ENCODE data around the gene CCDC71L. TPM values are rescaled to one million over a fixed set of nuclear protein-coding genes. Genes with fewer than 3 reads are reported as not detected.

The CCDC71L gene
- polyA plus RNA-seq, 3 donors = 2.9 to 5.1 (median 3.5) TPM

- DNase-seq = no peak
- Histone ChIP-seq H4K20me1 (ENCODE audit: insufficient read depth, low read length) (no peaks in the 10 kb centered on the region), H3K4me2 (replicated peaks; ENCODE audit: extremely low read depth, low read length, poor library complexity, severe bottlenecking) (no peak overlapping the region), H3K9ac (ENCODE audit: insufficient read depth, low read length, poor library complexity, severe bottlenecking) (no peak overlapping the region), H3K4me3 (replicated peaks in 1 of 3; ENCODE audit: low read depth in 2 of 3, low read length in 3 of 3) (no peak overlapping the region), H3K27ac (ENCODE audit: low read depth in 1 of 2, low read length in 2 of 2) (no peak overlapping the region), H3K4me1 (ENCODE audit: control insufficient read depth in 1 of 2, insufficient read depth in 2 of 2, low read length in 2 of 2) (no peaks in the 10 kb centered on the region), H2AFZ (ENCODE audit: insufficient read depth, low read depth, low read length, poor library complexity, severe bottlenecking) (no peak overlapping the region), H3K79me2 (ENCODE audit: insufficient read depth, low read length) (no peaks in the 10 kb centered on the region), H3K36me3 (replicated peaks in 1 of 2; ENCODE audit: control insufficient read depth in 1 of 2, insufficient read depth in 2 of 2, low read length in 2 of 2) (no peaks in the 10 kb centered on the region), H3K9me3 (replicated peaks in 1 of 2; ENCODE audit: control insufficient read depth in 1 of 2, insufficient read depth in 1 of 2, low read length in 2 of 2) (no peaks in the 10 kb centered on the region), H3K27me3 (ENCODE audit: control insufficient read depth in 2 of 2, insufficient read depth in 2 of 2, low read length in 2 of 2) (no peaks in the 10 kb centered on the region)
- TF ChIP-seq, protein P1, sequence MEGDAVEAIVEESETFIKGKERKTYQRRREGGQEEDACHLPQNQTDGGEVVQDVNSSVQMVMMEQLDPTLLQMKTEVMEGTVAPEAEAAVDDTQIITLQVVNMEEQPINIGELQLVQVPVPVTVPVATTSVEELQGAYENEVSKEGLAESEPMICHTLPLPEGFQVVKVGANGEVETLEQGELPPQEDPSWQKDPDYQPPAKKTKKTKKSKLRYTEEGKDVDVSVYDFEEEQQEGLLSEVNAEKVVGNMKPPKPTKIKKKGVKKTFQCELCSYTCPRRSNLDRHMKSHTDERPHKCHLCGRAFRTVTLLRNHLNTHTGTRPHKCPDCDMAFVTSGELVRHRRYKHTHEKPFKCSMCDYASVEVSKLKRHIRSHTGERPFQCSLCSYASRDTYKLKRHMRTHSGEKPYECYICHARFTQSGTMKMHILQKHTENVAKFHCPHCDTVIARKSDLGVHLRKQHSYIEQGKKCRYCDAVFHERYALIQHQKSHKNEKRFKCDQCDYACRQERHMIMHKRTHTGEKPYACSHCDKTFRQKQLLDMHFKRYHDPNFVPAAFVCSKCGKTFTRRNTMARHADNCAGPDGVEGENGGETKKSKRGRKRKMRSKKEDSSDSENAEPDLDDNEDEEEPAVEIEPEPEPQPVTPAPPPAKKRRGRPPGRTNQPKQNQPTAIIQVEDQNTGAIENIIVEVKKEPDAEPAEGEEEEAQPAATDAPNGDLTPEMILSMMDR (IDR thresholded peaks at IDR 0.05) = no peak
- intact Hi-C loops (cut with micrococcal nuclease) = loop anchor here in 1 of 2 donors (10.0 kb wide), 1 partner anchor 134 kb away; no protein-coding TSS in a partner anchor
- H3K27me3 Mint-ChIP-seq (ENCODE audit: low read depth in 3 of 3) = peaks cover 0 to 4% (median 0%) of the 10 kb centered on the region in 3 donors
- no peak overlapping the region for H3K4me3 Mint-ChIP-seq
- H3K27ac Mint-ChIP-seq = no peak overlapping the region
- H3K9me3 Mint-ChIP-seq = peaks cover 0 to 6% (median 4%) of the 10 kb centered on the region in 7 donors
- no peaks in the 10 kb centered on the region for H3K36me3 Mint-ChIP-seq
- 93% methylated on average over 3 of the region's 6 CpGs for WGBS (ENCODE audit: insufficient coverage)
- H3K4me1 Mint-ChIP-seq = no peaks in the 10 kb centered on the region
Observed at GRCh38 chr7:106668861-106669524, 8.0 kb upstream of the CCDC71L start.

DNA sequence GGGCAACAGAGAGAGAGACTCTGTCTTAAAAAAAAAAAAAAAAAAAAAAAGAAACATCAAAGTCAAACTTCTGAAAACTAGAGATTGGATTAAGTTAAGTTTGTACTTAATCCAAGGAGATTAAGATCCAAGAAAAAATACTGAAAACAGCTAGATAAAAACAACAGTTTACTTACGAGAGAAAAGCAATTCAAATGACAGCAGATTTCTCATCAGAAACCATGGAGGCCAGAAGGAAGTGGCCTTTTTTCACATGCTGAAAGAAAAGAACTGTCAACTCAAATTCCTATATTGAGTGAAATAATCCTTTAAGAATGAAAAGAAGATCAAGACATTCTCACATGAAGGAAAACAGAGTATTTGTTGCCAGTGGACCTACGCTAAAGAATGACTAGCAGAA lies 5.4 kb upstream of the CCDC71L start:
- intact Hi-C loops (cut with micrococcal nuclease) = loop anchor here in 1 of 2 donors (10.0 kb wide), 1 partner anchor 132 kb away; no protein-coding TSS in a partner anchor
- H3K27ac Mint-ChIP-seq = no peak overlapping the region
- Histone ChIP-seq H3K9ac (ENCODE audit: insufficient read depth, low read length, poor library complexity, severe bottlenecking) (no peak overlapping the region), H3K4me1 (ENCODE audit: control insufficient read depth in 1 of 2, insufficient read depth in 2 of 2, low read length in 2 of 2) (no peaks in the 10 kb centered on the region), H3K27me3 (ENCODE audit: control insufficient read depth in 2 of 2, insufficient read depth in 2 of 2, low read length in 2 of 2) (no peaks in the 10 kb centered on the region), H3K27ac (ENCODE audit: low read depth in 1 of 2, low read length in 2 of 2) (no peak overlapping the region), H4K20me1 (ENCODE audit: insufficient read depth, low read length) (no peaks in the 10 kb centered on the region), H3K4me2 (replicated peaks; ENCODE audit: extremely low read depth, low read length, poor library complexity, severe bottlenecking) (no peak overlapping the region), H3K9me3 (replicated peaks in 1 of 2; ENCODE audit: control insufficient read depth in 1 of 2, insufficient read depth in 1 of 2, low read length in 2 of 2) (no peaks in the 10 kb centered on the region), H3K36me3 (replicated peaks in 1 of 2; ENCODE audit: control insufficient read depth in 1 of 2, insufficient read depth in 2 of 2, low read length in 2 of 2) (no peaks in the 10 kb centered on the region), H3K79me2 (ENCODE audit: insufficient read depth, low read length) (no peaks in the 10 kb centered on the region), H2AFZ (ENCODE audit: insufficient read depth, low read depth, low read length, poor library complexity, severe bottlenecking) (no peak overlapping the region), H3K4me3 (replicated peaks in 1 of 3; ENCODE audit: low read depth in 2 of 3, low read length in 3 of 3) (no peak overlapping the region)
- no peak overlapping the region for H3K4me3 Mint-ChIP-seq
- TF ChIP-seq, protein P1 (IDR thresholded peaks at IDR 0.05) = no peak
- H3K36me3 Mint-ChIP-seq = no peaks in the 10 kb centered on the region
- peaks cover 0 to 4% (median 0%) of the 10 kb centered on the region in 3 donors for H3K27me3 Mint-ChIP-seq (ENCODE audit: low read depth in 3 of 3)
- DNase-seq = no peak
- no CpG with 5 or more reads among the region's 2 CpGs for WGBS (ENCODE audit: insufficient coverage)
- peaks cover under 1% of the 10 kb centered on the region for H3K4me1 Mint-ChIP-seq
- H3K9me3 Mint-ChIP-seq = peaks cover 0 to 4% (median 0%) of the 10 kb centered on the region in 7 donors
